Amygdala (tissue), 56 donors: ENCODE results near the gene PDF.
"Not testable (repeated sequence)": the region's sequence is repeated elsewhere in the genome, so short reads cannot be mapped to it uniquely, and the experiment has no call there.

ENCODE experiments used
- DNase-seq, 56 donors: peaks; one replicate each; lab custom pipeline; 2025; lab: John Stamatoyannopoulos, UW

PDF gene

DNA sequence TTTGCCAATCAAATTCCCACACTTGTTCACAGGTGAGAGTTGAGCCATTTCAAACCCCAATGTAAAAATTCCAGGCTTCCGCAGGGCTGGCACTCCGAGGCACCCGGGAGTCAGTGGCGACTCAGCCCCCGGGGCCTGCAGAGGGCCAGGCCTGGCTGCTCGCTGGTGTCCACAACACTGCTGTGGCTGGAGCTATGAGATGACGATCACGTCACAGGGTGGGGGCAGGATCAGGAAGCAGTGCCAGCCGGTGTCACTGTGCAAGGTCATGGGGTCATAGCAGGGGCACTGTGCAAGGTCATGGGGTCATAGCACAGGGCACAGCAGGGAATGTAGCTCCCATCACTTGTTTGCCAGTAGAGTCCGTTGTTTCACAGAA lies 11.5 kb downstream of the PDF start:
- no peak for DNase-seq

DNA sequence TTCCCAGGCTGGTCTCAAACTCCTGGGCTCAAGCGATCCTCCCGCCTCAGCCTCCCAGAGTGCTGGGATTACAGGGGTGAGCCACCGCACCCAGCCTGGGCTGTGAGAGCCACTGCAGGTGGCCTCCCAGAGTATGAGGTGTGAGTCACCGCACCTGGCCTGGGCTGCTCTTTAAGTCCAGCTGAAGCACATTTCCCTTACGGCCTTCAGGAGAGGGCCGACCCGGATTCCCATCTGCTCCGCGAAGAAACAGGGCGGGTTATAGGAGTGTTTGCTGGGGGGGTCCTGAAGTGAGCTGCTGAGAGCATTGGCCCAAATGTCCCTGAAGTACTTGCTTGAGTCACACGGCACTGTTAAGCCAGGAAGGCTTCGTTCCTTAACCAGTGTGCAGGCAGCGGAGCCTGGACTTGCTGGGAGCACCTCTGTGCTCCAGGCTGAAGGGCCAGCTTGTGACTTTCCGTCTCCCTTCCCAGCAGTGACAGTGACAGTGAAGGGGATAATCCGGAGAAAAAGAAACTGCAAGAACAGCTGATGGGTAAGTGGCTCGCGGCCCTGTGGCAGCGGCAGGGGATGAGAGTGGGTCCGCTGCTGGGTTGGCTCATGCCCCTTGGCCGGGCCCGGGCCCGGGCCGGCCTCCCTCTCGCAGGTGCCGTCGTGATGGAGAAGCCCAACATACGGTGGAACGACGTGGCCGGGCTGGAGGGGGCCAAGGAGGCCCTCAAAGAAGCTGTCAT lies 12.0 kb downstream of the PDF start:
- no peak for DNase-seq

DNA sequence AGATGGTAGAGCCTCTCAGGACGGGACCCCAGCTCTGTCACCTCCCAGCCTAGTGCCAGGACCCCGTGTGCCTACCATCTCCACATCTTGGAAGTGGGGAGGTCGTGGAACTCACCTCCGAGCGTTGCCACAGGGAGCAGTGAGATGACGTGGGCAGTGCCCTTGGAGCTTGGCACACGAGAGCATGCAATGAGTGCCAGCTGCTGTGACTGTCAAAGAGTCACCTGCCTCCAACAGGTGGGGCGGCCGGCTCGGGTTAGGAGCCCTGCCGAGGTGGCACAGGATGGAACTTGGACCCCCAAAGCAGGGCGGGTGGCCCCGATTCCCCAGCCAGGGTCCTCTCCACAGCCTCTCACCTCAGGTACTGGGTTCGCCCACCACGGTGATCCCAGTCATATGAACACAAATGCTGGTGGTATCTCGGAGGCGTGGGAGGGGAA lies 13.8 kb downstream of the PDF start:
- no peak for DNase-seq

DNA sequence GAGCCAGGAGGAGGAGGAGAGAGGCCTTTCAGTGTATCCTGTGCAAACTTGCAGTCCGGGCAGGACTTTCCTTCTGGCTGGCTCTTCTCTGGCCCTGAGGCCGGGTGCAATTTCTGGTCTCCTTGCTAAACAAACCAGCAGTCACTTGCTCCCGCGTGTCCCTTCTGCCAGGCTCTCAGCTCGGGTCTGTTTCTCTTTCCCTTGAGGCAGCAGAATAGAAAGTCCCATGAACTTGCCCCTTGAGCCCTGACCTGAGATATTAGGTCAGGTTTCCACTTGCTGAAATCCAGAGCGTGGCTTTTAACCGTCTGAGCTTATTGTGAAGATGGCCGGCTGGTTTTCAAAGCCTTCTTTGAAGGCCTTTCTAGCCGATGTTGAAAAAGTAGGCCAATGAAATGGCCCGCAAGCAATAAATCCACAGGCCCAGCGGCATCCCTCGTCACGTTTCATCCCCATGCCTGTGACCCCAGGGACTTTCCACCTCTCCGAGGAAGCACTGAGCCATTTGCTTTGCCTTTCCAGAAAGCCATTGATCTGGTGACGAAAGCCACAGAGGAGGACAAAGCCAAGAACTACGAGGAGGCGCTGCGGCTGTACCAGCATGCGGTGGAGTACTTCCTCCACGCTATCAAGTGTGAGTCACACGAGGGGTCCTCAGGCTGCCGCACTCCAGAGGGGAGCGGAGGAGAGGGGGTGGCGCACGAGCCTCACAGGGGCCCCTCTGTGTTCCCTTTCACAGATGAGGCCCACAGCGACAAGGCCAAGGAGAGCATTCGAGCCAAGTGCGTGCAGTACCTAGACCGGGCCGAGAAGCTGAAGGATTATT lies 14.7 kb downstream of the PDF start:
- peak in 4 of 56 donors; percentile 10 to 38 (median 22) for DNase-seq

DNA sequence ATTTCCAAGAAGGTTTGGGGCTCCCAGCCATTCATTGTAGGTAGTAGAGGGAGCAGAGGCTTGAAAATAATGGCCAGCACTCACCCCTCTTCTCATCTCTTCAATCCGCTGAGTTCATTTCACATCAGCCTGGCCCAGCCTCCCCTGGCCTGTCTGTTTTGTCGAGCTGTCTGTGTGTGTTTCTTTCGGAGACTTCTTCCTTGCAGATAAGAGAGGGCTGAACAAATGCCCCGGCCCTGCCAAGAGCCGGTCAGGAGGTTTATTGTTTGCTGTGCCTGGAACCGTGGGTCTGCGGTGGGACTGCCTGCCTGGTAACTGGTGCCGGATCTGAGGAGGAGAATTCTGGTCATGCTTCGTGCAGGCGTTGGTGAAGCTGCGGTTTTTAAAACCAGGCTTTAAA lies 15.9 kb downstream of the PDF start:
- no peak for DNase-seq

DNA sequence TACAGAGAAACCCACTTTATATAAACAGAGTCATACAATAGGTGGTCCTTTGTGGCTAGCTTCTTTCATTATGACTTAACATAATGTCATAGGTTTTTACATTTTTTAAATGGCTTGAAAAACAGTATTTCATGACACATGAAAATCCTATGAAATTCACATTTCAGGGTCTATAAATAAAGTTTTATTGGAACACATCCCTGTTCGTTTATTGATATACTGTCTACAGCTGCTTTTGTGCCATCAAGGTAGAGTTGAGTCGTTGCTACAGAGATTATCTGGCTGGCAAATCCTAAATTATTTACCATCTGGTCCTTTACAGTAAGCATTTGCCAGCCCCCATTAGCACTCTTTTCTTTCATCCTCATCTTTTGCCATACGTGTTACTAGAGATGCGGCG lies 16.9 kb downstream of the PDF start:
- no peak for DNase-seq

DNA sequence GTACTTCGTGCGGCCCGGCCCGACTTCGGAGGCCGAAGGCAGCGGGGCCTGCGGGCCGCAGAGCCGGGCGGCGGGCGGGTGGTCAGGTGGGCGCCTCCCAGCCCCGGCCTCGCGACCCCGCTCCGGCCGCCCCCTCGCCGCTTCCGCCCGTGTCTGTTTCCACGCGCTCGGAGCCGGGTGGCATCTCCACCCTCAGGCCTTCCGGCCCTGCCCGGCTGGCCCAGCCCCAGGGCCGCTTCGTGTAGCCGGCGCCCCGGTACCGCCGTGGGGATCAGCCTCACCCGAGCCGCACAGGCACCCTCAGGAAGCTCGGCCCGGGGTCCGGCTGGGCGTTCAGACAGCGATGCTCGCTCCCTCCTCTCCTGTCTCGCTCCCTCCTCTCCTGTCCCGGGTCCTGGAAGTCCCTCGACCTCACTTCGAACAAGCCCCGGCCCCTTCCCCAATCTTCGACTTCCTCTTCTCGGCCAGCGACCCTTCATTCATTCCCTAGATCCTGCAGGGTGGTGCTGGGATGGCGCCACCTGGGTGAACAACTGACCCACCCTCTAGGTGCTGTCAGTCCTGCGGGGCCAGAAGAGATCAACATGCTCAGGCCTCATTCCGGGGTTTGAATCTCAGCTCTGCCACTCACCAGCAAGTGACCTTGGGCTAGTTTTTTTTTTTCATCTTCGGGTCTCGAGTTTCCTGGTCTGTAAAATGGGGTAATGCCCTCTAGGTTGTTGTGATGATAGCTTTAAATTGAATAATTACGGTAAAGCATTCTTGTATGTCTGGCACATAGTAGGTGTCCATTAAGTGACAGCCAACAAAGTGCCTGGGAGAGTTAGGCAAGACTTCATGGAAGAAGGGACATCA lies 18.6 kb downstream of the PDF start:
- DNase-seq, result peak in 3 of 56 donors; percentile 34 to 43 (median 36)

DNA sequence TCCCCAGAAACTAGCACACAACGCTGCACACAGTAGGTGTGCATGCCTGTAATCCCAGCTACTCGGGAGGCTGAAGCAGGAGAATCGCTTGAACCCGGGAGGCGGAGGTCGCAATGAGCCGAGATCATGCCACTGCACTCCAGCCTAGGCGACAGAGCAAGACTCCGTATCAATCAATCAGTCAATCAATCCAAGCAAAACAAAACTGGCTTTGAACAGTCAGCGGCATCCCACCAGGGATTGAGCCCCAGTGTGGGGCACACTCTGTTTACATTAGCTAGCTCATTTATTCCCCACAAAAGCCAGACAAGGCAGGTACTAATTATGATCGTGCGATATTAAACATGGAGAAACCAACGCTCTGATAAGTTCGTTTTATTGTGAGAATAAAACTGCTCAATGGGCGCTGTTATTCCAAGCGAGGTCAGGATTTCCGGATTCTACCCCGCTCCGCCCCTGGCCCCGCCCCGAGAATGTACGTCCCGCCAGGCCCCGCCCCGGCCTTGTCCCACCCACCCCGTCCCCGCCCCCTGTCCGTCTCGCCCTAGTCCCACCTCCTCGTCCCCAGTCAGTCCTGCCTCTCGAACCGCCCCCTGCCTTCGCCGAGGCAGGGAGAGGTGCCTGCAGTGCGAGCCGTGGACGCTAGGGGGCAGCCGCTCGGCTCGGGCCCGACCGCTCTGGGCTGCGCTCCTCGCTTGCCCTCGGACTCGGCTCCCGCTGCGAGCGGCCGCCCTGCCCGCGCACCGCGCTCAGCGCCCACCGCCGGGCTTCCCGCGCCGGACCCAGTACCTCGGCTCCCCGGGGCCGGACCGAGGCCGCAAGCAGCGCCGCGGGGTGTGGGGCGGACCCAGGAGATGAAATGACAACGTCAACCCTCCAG lies 19.5 kb downstream of the PDF start, which contains the start of gene VPS4A:
VPS4A (plus strand) TSS at position 698 of the 880 bp plus-strand sequence; CDS start at position 860, 162 bp downstream.
- peak; percentile 40 to 98 (median 94) for DNase-seq

DNA sequence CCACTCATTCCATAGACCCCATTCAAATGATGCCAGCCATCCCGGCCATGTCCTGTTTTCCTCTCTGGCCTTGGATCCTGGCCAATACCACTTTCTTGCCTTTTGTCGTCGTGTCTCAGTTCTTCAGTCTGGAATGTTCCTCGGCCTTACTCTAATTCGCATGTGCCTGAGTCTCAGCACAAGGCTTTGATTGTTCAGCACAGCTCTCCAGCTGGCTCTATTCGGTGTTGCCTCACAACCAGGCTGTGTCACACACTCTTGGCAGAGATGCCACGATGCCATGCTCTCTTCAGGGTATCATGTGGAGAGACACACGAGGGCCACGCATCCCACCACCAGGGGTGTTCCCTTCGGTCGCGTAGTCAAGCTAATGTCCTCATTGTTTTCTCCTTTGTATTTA lies 21.1 kb downstream of the PDF start:
- DNase-seq, result peak in 45 of 56 donors; percentile 7 to 89 (median 50)

DNA sequence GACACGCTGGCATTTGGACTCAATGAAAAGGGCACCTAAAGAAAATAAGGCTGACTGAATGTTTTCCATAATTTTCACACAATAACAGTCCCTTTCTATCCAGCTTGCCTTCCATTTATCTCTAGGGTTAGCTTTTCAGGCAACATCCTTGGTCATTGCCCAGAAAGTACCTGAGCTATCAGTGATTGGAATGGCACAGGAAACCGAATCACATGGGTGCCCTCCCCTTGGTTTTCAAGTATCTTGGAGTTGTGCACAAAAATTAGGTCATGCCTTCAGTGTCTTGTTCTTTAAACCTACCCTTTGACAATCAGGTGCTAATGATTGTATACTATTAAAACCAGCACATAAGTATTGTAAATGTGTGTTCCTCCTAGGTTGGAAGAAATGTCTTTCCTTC lies 22.5 kb downstream of the PDF start:
- no peak for DNase-seq

DNA sequence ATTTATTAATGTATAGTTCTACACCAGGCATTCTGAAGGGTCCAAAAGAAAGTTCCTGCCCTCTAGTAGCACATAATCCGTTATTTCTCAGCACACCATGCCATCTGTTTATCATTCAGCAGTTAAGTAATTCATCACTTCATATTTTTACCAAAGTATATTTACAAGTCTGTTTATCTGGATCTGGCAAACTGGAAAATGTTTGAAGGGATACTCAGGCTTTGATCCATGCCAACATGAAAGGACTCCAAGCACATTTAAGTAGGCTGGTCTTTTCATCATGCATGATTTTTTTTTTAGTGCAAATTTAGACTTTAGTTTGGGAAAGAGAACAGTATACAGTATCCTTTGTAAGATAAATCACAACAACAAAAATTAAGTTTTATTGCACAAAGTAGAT lies 23.3 kb downstream of the PDF start:
- no peak for DNase-seq

DNA sequence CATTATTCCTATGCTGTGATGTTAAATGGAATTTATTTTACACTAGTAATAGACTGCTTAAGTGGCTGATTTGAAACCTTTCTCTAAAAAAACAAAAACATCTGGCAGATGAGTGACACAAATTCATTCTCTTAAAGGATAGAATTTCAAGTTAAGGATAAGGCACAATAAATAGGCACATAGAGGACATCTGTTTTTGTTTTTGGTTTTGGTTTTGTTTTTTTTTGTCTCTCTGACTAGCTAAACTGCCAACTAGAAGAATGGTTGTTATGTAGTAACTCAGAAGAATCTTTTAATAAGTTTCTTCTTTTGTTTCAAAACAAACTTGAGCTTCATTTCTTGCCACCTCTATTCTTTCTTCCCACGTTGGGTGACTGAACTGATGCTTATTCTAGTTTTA lies 24.4 kb downstream of the PDF start:
- no peak for DNase-seq

DNA sequence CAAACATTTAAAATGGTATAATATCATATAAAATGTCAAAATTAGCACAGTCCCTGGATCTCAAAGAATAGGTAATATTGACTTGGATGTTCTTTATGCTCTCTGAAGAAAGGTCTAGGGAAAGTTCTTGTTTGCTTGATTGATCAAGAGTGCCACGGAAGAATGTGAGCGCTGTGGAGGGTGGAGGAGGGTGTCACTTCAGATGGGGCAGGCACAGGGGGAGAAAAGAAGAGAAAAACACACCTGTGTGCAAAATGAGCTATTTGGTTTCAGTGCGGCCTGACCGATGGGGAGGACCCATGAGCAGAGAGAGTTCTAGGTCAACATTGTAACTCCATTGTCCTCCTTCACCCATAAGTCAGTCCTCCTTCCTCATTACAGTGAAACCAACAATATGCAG lies 28.1 kb downstream of the PDF start:
- no peak for DNase-seq

DNA sequence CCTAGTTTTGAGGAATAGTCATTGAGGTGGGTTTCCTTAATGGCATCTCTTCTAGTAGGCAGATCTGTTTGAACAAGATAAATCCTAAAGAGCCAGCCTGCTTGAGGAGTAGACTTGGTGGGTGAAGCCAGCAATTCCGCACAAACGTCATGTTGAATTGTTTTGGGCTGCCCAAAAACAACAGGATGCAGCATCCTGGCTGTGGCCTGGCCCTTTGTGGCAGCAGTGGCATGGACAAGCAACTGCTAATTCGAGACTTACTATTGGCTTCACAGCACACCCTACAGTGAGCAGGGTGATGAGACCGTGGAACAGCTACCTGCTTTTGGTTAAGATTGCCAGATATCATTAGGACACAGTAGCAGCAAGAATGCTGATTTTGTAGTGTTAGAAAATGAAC lies 28.5 kb downstream of the PDF start:
- DNase-seq, result no peak

DNA sequence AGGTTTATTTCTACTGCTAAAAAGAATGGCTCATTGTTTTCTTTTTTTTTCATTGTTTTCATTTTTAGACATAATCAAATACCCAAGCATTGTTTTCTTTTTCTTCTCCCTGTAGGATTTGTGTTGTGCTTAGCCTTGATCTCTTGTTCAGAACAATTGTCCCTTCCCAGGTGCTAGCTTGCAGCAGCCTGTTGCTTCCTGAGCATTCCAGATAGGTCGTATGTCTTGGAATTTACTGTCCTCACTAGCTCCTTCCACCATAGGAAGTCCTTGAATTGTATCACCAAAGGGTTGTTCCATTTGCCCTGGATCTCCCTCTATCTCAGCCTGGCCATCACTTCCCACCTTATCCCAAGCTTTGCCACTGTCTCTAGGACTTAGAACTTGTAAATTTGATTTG lies 29.2 kb downstream of the PDF start:
- DNase-seq, result no peak

DNA sequence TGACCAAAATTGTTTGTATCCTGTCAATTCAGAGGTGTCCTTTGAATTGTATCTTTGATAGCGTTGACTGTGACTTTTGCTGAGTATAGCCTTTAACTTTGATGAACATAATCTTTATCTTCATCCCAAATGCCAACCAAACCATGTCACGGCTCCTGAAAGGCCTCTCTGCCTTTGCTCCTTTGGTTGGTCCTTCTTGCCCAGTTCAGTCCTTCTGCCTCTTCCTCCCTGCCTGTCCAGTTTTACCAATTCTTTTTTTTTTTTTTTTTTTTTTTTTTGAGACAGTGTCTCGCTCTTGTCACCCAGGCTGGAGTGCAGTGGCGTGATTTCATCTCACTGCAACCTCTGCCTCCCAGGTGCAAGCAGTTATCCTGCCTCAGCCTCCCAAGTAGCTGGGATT lies 32.1 kb downstream of the PDF start:
- no peak for DNase-seq

DNA sequence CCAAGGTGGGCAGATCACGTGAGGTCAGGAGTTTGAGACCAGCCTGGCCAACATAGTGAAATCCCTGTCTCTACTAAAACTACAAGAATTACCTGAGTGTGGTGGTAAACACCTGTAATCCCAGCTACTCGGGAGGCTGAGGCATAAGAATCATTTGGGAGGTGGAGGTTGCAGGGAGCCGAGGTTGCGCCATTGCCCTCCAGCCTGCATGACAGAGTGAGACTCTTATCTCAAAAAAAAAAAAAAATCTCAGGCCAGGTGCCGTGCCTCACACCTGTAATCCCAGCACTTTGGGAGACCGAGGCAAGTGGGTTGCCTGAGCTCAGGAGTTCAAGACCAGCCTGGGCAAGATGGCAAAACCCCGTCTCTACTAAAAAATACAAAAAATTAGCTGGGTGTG lies 33.6 kb downstream of the PDF start:
- not testable (repeated sequence) for DNase-seq

DNA sequence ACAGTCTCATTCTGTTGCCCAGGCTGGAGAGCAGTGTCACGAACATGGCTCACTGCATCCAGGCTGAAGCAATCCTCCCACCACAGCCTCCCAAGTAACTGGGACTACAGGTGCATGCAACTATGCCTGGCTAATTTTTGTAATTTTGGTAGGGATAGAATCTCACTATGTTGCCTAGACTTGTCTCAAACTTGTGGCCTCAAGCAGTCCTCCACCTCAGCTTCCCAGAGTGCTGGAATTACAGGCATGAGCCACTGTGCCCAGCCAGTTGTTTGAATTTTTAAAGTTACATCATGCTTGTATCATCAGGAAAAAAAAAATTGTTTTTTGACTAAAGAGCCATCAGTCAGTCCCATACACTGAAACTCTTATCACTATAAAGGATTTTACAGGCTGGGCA lies 36.3 kb downstream of the PDF start:
- DNase-seq, result no peak

DNA sequence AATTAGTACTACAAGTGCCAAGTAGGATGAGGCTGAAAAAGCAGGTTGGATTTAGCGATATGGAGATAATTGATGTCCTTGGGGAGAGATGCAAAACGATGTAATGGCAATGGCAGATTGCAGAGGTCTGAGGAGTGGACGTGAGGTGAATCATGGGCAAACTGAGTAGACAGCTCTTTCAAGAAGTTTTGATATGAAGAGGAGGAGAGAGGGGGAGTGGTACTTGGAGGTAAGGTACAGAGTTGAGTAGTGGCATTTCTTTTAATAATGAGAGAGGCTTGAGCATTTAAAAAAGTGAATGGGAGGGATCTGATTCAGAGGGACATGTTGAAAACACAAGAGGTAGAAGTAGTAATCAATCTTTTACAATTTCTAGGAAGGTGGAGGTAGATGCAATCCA lies 37.0 kb downstream of the PDF start:
- no peak for DNase-seq

DNA sequence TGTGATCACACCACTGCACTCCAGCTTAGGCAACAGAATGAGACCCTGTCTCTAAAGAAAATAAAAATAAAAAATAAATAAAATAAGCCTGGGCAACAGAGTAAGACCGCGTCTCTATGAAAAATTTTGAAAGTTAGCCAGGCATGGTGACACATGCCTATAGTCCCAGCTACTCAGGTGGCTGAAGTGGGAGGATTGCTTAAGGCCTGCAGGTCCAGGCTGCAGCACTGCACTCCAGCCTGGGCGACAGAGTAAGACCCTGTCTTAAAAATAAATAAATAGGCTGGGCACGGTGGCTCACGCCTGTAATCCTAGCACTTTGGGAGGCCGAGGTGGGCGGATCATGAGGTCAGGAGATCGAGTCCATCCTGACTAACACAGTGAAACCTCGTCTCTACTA lies 38.7 kb downstream of the PDF start:
- DNase-seq, result not testable (repeated sequence)
